Activated CD4-positive, alpha-beta memory T cell treated with anti-CD3 and anti-CD28 coated beads for 36 hours (primary cell): ENCODE data around the gene DCDC2. TPM values are rescaled to one million over a fixed set of nuclear protein-coding genes. Genes with fewer than 3 reads are reported as not detected.

ENCODE experiments used
- CTCF ChIA-PET: fragments of 350-600 bp; sonication (Branson Sonifier 250); formaldehyde crosslinking; loops from one replicate; lab custom pipeline; 2021; ENCODE audit warnings: antibody characterized with exemption, inconsistent platforms; lab: Charles Lee
- POLR2A ChIA-PET: fragments of 350-600 bp; sonication (Branson Sonifier 250); formaldehyde crosslinking; loops from one replicate; lab custom pipeline; 2021; ENCODE audit warnings: antibody characterized with exemption; lab: Charles Lee
- DNase-seq: peaks from one replicate; pipeline ENCODE4 v3.0.0-alpha.2; 2020
- H3K27ac Mint-ChIP-seq: one replicate; pipeline ENCODE4 v1.8.0; 2021; ENCODE audit warnings: mixed read lengths
- H3K27me3 Mint-ChIP-seq: one replicate; pipeline ENCODE4 v1.8.0; 2021; ENCODE audit warnings: mixed read lengths
- H3K36me3 Mint-ChIP-seq: one replicate; pipeline ENCODE4 v1.8.0; 2021; ENCODE audit warnings: mixed read lengths
- H3K4me1 Mint-ChIP-seq: one replicate; pipeline ENCODE4 v1.8.0; 2021; ENCODE audit warnings: low read depth, mixed read lengths
- H3K4me3 Mint-ChIP-seq: one replicate; pipeline ENCODE4 v1.8.0; 2021; ENCODE audit warnings: mild to moderate bottlenecking, mixed read lengths
- H3K9me3 Mint-ChIP-seq: one replicate; pipeline ENCODE4 v1.8.0; 2021; ENCODE audit warnings: mixed read lengths
- intact Hi-C: fragments of 100-400 bp; cut with micrococcal nuclease; formaldehyde crosslinking; loops from one replicate; pipeline ENCODE4 v1.15.1; 2023
- total RNA-seq, 2 experiments: library from RNA; stranded (reverse); gene quantifications; one replicate each; pipeline ENCODE4 v1.2.3, GENCODE V29; 2021

Gene DCDC2
- total RNA-seq, 2 experiments from 2014 or later = 0.31 TPM; not detected in 1

DNA sequence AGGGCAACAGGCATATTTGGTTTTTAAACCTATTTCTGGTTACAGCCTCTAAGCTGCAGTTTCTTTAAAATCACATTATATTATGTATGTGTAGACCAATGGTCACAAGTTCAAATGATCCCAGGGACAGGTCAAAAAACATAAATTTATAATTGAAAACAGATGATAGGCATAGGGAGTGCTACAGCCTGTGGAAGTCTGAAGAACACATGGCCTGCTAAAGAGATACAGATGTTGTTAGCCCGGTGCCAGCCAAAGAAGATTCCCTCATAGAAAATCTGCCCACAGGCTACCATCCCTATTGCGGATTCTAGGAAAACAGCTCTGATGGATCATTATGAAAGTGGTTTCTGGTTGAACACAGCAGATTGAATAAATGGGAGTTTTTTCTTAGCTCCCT lies 166.5 kb downstream of the DCDC2 start:
- ChIA-PET CTCF (no interaction called here), POLR2A (no interaction called here)
- DNase-seq = no peak
- Mint-ChIP-seq H3K4me1 (no peaks in the 10 kb centered on the region), H3K36me3 (no peaks in the 10 kb centered on the region), H3K4me3 (no peak overlapping the region), H3K9me3 (no peaks in the 10 kb centered on the region), H3K27ac (no peak overlapping the region), H3K27me3 (peaks cover 11% of the 10 kb centered on the region)
- intact Hi-C loops = no loop called here

DNA sequence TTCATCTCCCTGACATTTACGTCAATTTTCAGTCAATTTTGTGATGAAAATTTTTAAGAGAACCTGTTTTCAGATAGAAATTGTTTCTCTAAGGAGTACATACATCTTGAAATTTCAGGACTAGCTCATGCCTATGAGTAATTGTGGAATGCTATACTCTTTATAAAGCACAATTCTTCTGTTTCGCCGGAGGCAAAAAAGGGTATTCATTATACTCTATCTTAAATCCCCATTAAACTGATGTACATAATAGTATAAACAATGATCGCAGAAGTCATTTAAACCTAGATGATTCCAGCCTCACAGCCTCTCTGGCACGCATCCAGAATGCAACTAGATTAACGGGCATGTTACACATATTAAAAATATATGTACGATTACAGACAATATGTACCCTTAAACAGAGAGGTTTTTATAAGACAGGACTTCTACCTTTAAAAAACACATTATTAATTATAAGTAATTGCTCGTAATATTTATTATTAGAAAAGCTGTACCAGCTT lies 169.2 kb downstream of the DCDC2 start:
- POLR2A ChIA-PET = no interaction called here
- Mint-ChIP-seq H3K27me3 (peaks cover 6% of the 10 kb centered on the region), H3K4me3 (no peak overlapping the region), H3K4me1 (no peaks in the 10 kb centered on the region), H3K9me3 (no peaks in the 10 kb centered on the region), H3K36me3 (no peaks in the 10 kb centered on the region), H3K27ac (no peak overlapping the region)
- DNase-seq = no peak
- CTCF ChIA-PET = no interaction called here
- intact Hi-C loops = no loop called here

DNA sequence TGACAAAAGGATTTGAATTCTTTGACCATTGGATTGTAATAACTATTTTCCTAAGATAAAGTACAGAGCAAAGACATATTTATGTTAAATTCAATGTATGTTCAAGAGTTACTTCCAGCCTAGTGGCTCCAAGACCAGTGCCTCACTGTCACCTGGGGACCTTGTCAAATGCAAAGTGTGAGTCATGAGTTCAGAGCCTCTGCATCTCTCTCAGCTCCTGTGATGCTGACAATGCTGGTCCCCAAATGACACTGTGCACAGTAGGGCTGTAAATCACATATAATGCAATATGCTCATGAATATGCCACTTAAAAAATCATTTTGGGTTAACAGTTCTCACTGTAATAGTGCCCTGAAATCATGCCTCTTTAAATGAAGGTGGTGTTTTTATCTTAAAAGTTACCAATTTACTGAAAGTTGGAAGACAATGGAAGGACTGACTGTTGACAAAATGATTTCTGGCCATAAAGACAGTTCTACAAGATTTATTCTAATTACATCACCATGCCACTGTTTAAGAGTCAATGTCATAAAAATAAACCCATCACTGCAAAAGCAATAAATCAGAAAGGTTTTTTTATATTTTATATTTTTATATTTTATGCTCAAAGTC lies 169.8 kb downstream of the DCDC2 start:
- Mint-ChIP-seq H3K4me3 (no peak overlapping the region), H3K9me3 (no peaks in the 10 kb centered on the region), H3K27me3 (peaks cover 6% of the 10 kb centered on the region), H3K36me3 (no peaks in the 10 kb centered on the region), H3K4me1 (no peaks in the 10 kb centered on the region), H3K27ac (no peak overlapping the region)
- intact Hi-C loops = no loop called here
- no peak for DNase-seq
- POLR2A ChIA-PET = no interaction called here
- CTCF ChIA-PET = no interaction called here

DNA sequence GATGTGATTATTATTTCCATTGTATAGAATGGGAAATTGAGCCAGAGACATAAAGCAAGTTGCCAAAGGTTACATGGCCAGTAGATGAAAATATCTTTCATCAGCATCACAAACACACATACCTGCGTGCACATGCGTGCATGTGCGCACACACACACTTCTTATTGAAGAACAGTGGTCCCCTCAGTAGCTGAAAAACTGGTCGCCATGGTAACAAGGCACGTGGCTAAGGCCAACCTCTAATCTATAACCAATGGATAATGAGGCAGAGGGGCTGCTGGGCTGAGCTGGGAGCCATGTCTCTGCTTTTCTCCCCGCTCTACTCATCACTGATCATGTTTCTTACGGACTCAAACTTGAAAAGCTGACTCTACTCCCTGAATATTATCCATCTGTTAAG lies 171.5 kb downstream of the DCDC2 start:
- H3K27me3 Mint-ChIP-seq = peaks cover 3% of the 10 kb centered on the region
- ChIA-PET CTCF (no interaction called here), POLR2A (no interaction called here)
- no peaks in the 10 kb centered on the region for H3K9me3 Mint-ChIP-seq
- H3K36me3 Mint-ChIP-seq = no peaks in the 10 kb centered on the region
- H3K27ac Mint-ChIP-seq = no peak overlapping the region
- intact Hi-C loops = no loop called here
- DNase-seq = no peak
- H3K4me3 Mint-ChIP-seq = no peak overlapping the region
- no peaks in the 10 kb centered on the region for H3K4me1 Mint-ChIP-seq

DNA sequence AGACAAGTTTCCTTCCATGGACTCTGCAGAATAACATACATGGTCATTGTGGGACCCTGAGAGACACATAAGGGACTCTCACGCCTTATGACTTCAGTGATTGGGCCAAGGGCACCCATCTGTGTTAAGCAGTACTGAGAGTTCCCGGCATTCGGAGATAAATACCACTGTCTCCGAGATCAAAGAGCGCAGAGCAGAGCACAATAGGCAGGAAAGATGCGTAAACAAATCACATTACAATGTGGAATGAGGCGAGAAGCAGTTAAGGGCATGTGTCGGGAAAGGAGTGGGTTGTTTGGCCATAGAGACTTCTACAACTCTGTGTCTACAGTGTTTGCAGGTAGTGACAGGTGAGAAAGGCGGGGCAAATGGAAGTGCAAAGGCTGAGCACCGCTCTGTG lies 174.3 kb downstream of the DCDC2 start:
- no peaks in the 10 kb centered on the region for H3K9me3 Mint-ChIP-seq

DNA sequence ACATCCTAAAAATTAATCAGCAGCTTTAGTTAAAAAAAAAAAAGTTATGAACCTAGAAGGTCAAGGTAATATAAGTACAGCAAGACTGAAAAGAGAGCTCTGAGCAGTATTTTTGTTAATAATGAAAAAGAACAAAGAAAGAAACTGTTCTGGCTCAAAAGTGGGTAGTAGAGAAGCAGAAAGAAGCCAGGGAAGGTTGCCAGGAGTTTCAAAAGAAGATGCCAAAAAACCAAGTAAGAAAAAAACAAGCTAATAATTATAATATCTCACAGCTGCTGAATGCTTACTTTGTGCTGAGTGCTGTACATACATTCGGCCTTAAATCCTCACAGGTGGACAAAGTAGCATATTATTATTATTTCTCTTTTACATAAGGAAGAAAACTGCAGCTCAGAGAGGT lies 200.0 kb downstream of the DCDC2 start:
- POLR2A ChIA-PET = no interaction called here
- CTCF ChIA-PET = no interaction called here
- Mint-ChIP-seq H3K27ac (no peak overlapping the region), H3K36me3 (no peaks in the 10 kb centered on the region), H3K9me3 (no peaks in the 10 kb centered on the region), H3K4me3 (no peak overlapping the region), H3K4me1 (no peaks in the 10 kb centered on the region), H3K27me3 (peaks cover 5% of the 10 kb centered on the region)
- no peak for DNase-seq
- intact Hi-C loops = no loop called here

More for the DNA sequence above, 174.3 kb downstream of the DCDC2 start:
- Mint-ChIP-seq H3K27me3 (no peaks in the 10 kb centered on the region), H3K36me3 (no peaks in the 10 kb centered on the region), H3K4me3 (no peak overlapping the region), H3K4me1 (no peaks in the 10 kb centered on the region), H3K27ac (no peak overlapping the region)
- no peak for DNase-seq
- ChIA-PET CTCF (no interaction called here), POLR2A (no interaction called here)
- intact Hi-C loops = no loop called here

DNA sequence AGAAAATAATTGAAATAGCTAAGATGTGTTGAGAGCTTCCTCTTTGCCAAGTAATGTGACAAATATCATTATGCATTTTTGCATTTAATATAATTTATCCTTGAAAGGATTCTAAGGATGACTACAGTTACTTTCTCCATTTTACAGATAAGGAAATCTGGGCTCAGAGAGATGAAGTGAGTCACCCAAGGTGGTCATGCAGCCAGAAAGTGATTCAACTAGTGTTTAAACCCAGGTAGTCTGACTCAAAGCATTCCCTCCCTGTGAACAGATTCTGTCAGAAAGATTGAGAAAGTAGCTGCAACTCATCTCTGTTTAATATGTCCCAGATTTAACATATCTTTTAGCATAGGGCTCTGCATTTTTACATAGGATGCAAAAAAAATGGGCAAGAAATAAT lies 203.7 kb downstream of the DCDC2 start:
- no peak for DNase-seq
- no peaks in the 10 kb centered on the region for H3K36me3 Mint-ChIP-seq
- H3K27me3 Mint-ChIP-seq = peaks cover 4% of the 10 kb centered on the region
- no peaks in the 10 kb centered on the region for H3K4me1 Mint-ChIP-seq
- no peak overlapping the region for H3K27ac Mint-ChIP-seq
- no peaks in the 10 kb centered on the region for H3K9me3 Mint-ChIP-seq
- intact Hi-C loops = no loop called here
- no peak overlapping the region for H3K4me3 Mint-ChIP-seq
- ChIA-PET POLR2A (no interaction called here), CTCF (no interaction called here)

DNA sequence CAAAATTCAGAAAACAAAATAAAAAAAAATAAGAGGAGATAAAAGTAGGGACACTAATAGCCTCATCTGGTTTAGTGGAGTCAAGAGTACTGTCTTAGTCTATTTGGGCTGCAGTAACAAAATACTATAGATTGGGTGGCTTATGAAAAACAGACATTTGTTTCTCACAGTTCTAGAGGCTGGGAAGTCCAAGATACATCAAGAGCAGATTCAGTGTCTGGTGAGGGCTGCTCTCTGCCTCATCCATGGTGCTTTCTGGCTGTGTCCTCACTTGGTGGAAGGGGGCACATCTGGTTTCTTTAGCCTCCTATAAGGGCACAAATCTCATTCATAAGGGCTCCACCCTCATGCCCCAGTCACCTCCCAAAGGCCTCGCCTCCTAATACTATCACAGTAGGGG lies 205.8 kb downstream of the DCDC2 start:
- Mint-ChIP-seq H3K4me1 (no peaks in the 10 kb centered on the region), H3K27me3 (peaks cover 3% of the 10 kb centered on the region), H3K27ac (no peak overlapping the region), H3K36me3 (no peaks in the 10 kb centered on the region), H3K4me3 (no peak overlapping the region), H3K9me3 (no peaks in the 10 kb centered on the region)
- CTCF ChIA-PET = no interaction called here
- POLR2A ChIA-PET = no interaction called here
- DNase-seq = no peak
- intact Hi-C loops = no loop called here

DNA sequence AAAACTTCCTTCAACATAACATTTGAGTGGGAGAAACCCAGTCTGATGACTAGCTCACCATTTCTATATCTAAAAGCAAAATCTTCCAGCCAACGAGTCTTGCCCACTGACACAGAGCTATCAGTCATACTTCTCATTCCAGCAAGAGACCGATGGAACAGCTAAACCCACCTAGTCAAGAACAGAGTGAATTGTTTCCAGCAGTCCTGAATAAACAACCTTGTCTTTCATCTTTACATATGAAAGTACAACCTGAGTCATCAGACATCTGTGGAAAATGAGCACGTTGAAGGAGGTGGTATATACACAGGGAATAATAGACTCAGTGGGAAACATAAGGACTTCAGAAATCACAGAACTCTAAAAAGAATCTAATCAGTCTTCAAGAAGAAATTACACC lies 208.0 kb downstream of the DCDC2 start:
- DNase-seq = no peak
- intact Hi-C loops = no loop called here
- no peaks in the 10 kb centered on the region for H3K36me3 Mint-ChIP-seq
- CTCF ChIA-PET = interaction anchor here (0.7 kb wide), 1 partner anchor 51 kb away, joined by 5 read pairs; no protein-coding TSS in a partner anchor
- H3K27me3 Mint-ChIP-seq = peaks cover 3% of the 10 kb centered on the region
- no peak overlapping the region for H3K27ac Mint-ChIP-seq
- no peak overlapping the region for H3K4me3 Mint-ChIP-seq
- no peaks in the 10 kb centered on the region for H3K4me1 Mint-ChIP-seq
- POLR2A ChIA-PET = no interaction called here
- H3K9me3 Mint-ChIP-seq = no peaks in the 10 kb centered on the region

DNA sequence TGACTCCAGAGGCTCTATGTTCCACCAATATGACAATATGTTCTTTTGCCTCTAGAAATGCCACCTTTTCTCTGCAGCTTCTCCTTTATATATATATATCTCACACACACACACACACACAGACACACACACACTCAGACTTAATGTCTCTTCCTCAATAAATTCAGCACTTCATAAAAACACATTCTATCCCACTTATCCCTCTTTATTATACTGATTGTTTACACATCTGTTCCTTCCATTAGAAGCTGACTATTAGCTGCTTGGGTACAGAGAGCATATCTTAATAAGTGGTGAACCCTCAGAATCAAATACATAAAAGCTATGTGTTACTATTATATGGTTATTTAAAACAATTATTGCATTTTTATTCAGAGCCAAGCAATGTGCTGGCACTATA lies 208.6 kb downstream of the DCDC2 start:
- H3K27ac Mint-ChIP-seq = no peak overlapping the region
- H3K4me1 Mint-ChIP-seq = no peaks in the 10 kb centered on the region
- intact Hi-C loops = no loop called here
- H3K27me3 Mint-ChIP-seq = peaks cover 3% of the 10 kb centered on the region
- POLR2A ChIA-PET = no interaction called here
- no peaks in the 10 kb centered on the region for H3K36me3 Mint-ChIP-seq
- H3K9me3 Mint-ChIP-seq = no peaks in the 10 kb centered on the region
- no peak overlapping the region for H3K4me3 Mint-ChIP-seq
- CTCF ChIA-PET = interaction anchor here (0.7 kb wide), 1 partner anchor 50 kb away, joined by 5 read pairs; no protein-coding TSS in a partner anchor
- DNase-seq = no peak

DNA sequence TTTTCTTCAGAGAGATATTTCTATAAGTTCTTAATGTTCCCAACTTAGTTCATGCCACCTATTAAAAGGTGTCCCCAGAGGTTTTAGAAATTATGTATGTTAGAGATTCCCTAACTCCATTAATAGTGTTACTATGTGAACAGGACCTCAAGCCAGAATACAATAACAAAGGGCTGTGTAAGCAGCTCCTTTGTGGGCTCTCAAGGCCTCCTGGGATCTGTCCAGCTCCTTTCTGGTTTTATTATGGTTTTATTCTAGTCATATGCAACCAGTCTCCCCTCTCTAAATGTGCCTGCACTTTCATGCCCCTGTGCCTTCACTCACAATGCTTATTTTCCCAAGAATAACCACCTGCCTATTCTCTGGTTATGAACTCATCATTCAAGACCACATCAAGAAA lies 209.2 kb downstream of the DCDC2 start:
- H3K27me3 Mint-ChIP-seq = peaks cover 3% of the 10 kb centered on the region
- H3K27ac Mint-ChIP-seq = no peak overlapping the region
- DNase-seq = no peak
- ChIA-PET POLR2A (no interaction called here), CTCF (no interaction called here)
- intact Hi-C loops = no loop called here
- no peaks in the 10 kb centered on the region for H3K4me1 Mint-ChIP-seq
- no peaks in the 10 kb centered on the region for H3K9me3 Mint-ChIP-seq
- H3K4me3 Mint-ChIP-seq = no peak overlapping the region
- no peaks in the 10 kb centered on the region for H3K36me3 Mint-ChIP-seq

DNA sequence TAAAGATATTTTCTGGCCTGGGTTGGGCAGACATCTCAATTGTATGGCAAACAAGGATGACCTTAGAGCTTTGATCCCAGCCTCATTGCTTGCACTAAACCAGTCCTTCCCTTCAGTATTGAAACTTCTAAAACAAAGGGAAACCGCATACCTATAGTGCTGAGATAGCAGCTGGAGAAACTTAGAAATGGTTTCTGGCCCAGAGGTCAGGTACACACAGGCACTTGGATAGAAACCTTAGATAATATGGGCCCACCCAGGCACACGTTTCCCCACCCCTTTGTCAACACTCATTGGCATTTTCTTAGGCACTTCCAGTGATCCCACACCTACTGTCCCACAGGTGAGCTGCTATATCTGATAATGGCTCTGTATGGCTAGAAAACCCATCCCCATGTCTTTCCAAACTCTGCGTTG lies 209.7 kb downstream of the DCDC2 start:
- no peaks in the 10 kb centered on the region for H3K4me1 Mint-ChIP-seq
- ChIA-PET POLR2A (no interaction called here), CTCF (no interaction called here)
- DNase-seq = no peak
- no peak overlapping the region for H3K4me3 Mint-ChIP-seq
- H3K27me3 Mint-ChIP-seq = peaks cover 3% of the 10 kb centered on the region
- H3K9me3 Mint-ChIP-seq = no peaks in the 10 kb centered on the region
- H3K36me3 Mint-ChIP-seq = no peaks in the 10 kb centered on the region
- H3K27ac Mint-ChIP-seq = no peak overlapping the region
- intact Hi-C loops = no loop called here

DNA sequence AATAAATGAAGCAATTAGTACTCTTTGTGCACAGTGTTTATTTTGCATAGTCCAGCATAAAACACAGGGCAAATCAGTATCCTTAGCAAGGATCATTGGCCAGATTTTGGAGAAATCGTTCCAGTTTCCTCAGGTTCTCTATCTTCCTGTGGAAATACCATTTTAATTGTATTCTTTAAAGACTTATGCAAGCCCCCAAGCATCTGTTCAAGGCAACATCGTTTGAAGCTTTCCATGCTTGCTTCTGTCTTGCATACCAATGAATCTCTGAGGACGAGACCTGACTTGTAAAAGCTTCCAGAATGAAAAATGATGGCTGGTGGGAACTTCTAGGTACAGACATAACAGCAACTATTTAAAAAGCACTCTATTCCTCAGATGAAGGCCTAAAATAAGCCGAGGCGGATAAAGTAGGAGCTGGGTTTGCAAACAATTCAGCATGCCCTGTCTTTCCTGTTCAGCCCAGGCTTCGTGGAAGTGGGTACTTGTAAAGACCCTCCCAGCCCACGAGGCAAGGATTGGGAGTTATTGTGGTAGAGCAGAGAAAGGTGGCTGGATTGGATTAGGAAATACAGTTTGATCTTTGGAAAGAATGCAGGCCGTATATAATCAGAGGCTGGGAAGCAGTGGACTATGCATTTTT lies 210.2 kb downstream of the DCDC2 start:
- H3K36me3 Mint-ChIP-seq = no peaks in the 10 kb centered on the region
- H3K4me1 Mint-ChIP-seq = no peaks in the 10 kb centered on the region
- CTCF ChIA-PET = no interaction called here
- intact Hi-C loops = no loop called here
- no peaks in the 10 kb centered on the region for H3K9me3 Mint-ChIP-seq
- DNase-seq = no peak
- no peak overlapping the region for H3K27ac Mint-ChIP-seq
- POLR2A ChIA-PET = no interaction called here
- peaks cover 3% of the 10 kb centered on the region for H3K27me3 Mint-ChIP-seq
- H3K4me3 Mint-ChIP-seq = no peak overlapping the region
